GM21786 (cell line): ENCODE data around the gene WDR87.

Experiments
- ATAC-seq: cut with Tn5 transposase; IDR thresholded peaks from one replicate; pipeline ENCODE4 v1.9.1; 2021; ENCODE audit not compliant: unreplicated experiment

WDR87 gene

DNA sequence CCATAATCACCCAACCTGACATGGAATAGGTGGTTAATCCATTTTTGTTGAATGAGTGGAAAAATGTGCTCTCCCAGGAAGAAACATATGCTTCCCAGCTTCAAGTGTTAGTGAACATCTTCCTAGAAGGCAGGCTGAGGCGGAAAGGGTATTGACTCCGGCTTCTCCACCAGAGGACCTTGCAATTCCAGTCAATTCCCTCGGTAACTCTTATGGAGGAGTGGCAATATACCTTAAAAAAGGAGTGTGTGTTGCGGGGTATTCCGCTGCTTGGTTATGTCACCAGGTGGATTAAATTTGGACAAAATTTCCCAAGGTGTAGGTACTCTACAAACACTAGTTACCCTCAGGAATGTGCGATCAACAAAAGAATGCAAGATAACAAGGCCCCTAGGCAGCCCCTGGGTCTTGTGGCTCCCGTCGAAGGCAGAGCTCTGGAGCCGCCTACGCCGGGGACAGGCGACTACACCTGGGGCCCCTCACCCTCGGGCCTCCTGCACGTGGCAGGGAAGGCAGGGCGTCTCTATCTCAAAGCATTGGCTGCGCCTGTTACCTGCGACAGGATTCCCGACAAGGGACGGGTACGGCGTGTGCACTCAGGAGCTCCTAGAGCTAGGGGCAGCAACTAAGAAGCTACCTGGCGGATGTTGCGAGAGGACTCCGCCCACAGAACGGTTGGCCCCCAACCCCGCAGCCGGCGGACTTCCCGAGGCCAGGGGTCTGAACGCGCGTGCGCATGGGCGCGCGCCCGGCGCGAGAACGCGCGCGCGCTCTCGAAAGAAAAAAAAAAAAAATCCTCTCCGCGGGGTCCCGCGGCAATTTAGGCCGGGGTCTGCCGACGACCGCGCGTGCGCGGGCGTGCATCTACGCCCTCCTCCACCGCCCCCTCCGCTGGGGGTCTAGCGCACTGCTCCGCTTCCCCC, at the start of gene WDR87:
TSS of gene WDR87 (minus strand) at position 649 of the 923 bp plus-strand sequence. CDS start 8,355 bp downstream, outside the sequence.
- no peak for ATAC-seq

DNA sequence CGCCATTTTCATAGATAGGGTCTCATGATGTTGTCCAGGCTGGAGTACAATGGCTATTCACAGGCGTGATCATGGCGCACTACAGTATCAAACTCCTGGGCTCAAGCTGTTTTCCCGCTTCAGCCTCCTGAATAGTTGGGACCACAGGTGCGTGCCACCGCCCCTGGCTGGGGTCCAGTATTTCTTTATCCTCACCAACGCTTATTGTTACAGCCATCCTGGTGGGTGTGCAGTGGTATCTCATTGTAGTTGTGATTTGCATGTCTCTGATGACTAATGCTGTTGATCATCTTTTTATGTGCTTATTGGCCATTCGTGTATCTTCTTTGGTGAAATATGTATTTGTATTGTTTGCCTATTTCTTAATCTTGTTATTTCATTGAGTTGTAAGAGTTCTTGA, 49.6 kb upstream of the WDR87 start:
- ATAC-seq, result no peak

DNA sequence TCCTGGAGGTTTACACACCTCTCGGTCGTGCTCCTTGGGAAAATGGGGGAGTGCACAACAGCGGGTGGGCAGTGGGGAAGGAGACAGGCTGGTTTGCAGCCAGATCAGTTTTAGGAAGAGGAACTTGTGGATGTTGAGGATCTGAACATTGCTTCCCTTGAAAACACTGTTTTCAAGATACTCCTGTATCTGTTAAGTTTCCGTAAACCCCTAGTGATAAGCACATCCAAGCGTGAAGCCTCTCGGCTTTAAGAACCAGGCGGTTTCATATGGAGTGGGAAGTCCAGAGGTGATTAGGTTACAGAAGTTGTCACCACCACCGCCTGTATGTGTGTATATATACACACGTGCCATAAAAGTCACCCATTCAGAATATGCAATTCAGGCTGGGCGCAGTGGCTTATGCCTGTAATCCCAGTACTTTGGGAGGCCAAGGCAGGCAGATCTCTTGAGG, 48.1 kb upstream of the WDR87 start:
- no peak for ATAC-seq

DNA sequence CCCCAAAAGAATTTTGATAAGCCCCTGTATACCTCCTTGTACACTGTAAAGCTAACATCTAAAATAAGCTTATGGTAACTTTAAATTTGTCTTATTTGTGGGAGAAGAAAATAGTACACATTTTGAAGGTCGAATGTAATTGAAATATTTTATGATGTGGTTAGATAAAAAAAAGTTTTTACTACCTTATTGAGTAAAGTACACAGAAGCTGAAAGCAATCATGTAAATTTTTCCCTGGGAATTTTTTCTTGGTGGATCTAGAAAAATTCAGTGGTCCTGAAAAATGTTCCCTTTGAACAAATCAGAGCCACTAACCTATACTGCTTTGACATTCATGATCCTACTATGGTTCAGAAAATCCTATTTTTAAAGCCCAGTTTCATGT, 47.5 kb upstream of the WDR87 start:
- no peak for ATAC-seq

DNA sequence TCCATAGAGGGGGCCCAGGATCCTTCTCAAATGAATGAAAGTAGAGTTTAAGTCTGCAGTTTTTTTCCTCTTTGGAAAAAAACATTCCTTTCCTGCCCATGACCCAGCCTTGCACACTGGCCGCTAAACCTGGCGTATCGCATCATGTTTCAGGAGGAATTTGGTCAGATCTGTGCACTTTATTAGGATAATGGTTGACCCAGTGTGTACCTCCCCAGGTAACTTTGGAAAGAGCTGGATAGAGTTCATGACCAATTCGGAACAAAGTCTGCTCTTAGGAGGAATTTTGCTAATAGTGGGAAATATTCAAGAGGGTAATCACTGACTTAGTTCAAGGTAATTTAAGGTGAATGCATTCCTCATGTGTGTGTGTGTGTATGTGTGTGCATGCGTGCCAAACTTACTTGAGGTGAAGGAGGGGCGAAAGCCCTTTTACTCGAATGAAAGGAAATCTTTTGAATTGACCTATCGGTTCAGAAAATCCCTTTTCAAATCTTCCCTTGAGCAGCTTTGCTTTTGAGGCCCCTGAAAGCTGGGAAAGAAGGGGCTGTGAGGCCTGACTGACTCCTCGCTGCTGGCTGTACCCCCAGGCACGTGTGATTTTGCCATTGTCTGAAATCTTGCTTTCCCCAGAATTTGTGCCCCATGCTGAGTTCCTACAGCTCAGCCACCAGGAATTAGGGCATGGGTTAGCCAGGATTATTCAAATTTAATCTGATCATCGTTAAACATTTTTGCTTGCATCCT, 47.0 kb upstream of the WDR87 start:
- ATAC-seq, result no peak

DNA sequence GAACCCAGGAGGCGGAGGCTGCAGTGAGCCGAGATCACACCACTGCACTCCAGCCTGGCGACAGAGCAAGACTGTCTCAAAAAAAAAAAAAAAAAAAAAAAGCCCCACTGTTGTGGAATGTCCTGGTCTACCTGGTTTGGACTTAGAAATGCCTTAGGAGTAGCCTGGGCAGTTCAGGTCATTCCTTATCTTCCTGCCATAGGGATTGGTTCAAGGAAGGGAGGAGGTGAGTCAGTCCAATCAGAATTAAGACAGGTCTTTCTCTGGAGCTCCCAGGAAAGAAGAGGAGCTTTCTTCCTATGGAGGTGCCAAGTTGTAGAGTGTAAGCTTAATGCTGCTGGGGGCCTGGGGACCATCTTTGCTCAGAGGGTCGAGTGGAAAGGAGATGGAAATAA, 45.4 kb upstream of the WDR87 start:
- no peak for ATAC-seq

DNA sequence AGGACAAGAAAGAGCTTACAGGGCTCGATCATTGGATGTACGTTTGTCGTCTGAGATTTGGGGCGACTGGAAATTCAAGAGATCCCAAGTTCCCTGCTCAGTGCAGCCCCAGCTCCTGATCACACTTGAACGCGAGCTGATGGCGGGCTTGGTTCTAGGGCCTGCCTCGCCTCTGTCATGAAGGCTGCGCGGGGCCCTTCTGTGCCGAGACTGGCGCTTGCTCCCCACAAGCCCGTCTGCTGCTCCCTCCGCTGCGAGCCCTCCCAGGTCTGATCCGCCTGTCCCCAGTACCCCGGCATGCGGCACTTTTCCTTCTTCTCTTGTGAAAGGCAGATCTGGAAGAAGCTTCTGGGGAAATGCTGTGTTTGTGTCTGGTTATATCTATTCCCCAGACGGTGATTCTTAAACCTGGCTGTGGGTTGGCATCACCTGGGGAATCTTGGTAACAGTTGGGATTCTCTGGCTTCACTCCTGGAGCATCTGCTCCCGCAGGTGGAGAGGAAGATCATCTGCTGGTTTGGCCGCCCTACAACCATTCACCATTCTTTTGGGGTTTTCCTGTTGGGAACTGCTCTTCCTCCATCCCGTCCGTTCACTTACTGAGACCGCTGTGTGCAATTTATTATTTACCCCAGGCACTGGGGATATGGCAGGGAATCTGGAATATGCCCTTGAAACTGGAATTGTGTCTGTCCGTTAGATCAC, 44.2 kb upstream of the WDR87 start:
- ATAC-seq, result no peak

DNA sequence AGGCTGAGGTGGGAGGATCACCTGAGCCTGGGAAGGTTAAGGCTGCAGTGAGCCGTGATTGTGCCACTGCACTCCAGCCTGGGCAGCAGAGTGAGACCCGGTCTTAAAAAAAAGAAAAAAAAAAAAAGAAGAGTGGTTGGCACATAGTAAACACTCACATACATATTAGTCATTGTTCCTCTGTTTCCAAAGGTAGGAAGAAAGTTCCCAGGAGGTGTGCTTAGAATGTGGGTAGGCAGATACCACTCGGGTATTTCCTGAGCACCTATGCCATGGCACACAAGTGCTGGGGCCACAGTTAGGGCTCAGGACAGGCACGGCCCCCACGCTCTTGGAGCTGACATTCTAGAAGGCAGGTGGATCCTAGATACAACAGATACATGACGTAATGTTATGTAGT, 42.0 kb upstream of the WDR87 start:
- no peak for ATAC-seq

DNA sequence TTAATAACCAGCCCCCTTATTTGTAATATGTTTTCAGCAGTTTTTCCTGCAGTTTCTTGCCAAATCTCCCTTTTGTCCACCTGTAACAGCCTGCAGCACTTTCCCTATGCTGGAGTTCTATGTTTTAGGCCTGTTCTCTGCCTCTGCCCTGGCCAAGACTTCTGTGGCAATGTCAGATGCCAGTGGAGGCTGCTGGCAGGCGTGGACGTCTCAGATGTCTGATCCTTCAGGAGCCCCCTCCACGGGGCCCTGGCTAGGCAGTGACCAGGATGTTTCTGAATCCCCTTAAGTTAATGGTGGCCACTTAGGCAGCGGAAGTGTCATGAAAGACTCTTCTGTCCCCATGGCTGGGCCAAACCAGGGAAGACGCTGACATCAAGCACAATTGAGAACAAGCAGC, 41.4 kb upstream of the WDR87 start:
- no peak for ATAC-seq

DNA sequence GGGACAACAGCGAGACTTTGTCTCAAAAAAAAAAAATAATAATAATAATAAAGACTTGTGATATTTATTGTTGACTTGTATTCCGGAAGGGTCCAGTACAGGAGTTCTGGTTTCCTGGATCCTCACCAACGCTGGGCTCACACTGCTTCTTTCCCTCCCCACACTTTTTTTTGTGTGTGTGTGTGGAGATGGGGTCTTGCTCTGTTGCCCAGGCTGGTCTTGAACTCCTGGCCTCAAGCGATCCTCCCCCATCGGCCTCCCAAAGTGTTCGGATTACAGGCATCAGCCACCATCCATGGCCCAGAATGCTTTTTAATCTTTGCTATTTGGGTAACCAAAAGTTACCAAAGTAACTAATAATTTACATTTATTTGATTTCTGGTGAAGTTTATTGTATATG, 39.7 kb upstream of the WDR87 start:
- no peak for ATAC-seq

DNA sequence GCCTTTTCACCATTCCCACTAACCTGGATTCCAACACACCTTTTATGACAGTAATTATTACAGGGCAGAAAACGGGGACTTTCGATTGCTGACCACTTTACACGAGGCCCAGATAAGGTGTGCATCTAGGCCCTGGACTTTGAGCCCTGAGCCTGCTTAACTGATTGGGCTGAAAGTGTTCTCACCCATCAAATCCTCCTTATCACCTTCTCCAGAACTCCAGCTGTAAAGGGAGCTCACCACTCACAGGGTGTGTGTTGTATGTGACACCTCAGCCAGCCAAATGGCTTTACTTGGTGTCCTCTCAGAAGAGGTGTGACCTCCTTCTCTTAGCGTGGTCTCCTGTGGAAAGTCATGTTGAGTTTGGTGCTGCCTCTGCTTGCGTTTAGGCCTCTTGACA, 37.1 kb upstream of the WDR87 start:
- ATAC-seq, result no peak

DNA sequence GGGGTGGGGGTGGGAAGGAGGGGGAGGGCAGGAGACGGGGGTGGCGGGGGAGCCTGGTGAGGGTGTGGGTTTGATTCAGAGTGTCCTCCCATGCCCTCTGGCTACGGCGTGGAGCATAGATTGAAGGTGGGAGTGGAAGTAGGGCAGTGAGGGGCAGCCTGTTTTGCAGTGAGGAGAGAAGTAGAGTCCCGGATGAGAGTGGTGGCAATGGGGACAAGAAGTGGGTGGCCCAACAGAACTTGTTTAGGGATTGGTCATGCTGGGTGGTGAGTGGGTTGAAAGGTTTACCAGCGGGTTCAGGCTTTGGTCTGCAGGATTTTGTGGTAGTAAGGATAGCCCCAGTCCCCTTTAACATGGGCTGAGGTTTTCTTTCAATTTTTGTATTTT, 36.1 kb upstream of the WDR87 start:
- no peak for ATAC-seq

DNA sequence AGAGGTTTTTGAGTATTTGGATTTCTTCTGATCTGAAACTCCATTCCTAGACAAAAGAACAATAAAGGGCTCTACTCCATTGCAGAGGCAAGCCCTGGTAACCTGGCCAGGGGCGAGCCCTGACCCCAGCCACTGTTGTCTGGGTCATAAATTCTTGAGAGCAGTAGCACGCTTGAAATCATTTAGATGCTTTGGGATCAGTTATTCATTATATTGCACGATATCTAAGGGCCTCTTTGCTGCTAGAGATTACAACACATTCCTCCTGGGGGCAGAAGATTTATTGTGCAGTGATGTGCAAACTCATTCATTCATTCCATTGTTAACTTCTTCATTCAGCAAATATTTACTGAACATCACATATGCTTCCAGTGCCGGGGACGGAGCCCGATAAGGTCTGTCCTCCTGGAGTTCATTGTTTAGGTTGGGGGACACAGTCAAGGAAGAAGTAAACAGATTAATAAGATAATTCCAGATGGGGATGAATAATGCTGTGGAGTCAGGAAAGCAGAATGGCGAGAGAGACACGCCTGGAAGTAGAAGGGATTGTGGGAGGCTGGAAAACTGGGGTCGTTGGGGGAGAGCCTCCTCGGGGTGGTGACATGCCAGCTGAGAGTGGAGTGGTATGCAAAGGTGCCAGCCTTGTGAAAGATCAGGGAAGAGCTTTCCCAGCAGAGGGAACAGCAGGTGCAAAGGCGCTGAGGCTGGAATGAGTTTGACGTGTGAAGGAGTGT, 35.6 kb upstream of the WDR87 start:
- no peak for ATAC-seq

DNA sequence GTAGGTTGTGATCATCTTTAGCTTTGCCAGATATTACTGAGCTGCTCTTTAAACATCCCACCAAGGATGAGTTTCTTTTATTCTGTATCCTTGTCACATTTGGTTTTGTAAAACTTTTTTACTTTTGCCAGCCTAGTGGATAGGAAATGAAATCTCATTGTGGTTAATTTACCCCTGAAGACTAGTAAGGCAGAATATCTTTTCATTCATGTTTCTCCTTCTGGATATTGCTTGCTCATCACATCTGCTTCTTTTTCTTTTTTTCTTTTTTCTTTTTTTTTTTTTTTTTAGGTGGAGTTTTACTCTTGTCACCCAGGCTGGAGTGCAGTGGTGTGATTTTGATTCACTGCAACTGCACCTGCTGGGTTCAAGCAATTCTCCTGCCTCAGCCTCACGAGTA, 32.0 kb upstream of the WDR87 start:
- ATAC-seq, result no peak

DNA sequence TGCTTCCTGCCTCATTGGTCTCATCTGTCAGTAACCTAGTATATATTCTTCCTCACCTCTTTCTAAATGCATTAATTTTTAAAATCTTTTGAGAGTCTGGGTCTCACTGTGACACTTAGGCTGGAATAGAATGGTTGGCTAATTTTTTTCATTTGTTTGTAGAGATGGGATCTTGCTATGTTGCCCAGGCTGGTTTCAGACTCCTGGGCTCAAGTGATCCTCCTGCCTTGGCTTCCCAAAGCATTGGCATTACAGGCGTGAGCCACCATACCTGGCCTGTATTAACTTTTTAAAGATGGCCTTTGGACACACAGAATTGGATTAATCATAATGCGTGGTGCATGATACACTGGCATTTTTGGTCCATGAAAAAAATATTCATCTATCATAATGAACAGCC, 30.5 kb upstream of the WDR87 start:
- no peak for ATAC-seq

DNA sequence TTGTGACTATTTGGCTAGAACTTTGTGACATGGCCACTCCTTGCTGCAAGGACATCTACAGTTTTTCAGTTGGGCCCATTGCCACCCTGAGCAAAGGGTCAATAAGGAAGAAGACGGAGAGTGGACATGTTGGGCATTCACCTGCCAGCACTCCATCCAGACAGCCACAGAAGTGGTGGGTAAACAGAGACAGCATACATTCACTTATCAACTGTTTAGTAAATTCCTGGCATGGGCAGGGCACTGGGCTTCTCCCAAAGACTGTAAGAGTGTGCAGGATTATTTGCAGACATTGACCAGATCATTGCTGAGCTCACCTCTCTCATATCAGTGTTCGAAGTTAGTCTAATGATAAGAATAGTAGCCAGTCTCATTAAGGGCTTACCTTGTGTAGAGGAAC, 29.8 kb upstream of the WDR87 start:
- ATAC-seq, result no peak

DNA sequence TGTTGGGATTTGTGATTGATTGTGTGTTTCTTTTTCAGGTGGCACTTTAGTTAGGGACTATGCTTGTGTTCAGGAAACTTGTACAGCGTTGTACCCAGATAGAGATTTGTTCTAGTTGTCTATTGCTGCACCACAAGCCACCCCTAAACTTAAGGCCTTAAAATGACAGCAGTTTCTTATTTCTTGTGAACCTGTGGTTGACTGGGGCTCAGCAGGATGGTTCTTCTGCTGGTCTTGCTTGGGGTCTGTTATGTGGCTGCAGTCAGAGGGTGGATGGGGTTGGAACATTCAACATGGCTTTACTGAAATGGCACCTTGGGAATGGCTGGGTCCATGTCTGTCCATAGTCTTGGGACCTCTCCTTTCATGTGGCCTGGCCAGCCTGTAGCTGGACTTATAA, 28.9 kb upstream of the WDR87 start:
- ATAC-seq, result no peak

DNA sequence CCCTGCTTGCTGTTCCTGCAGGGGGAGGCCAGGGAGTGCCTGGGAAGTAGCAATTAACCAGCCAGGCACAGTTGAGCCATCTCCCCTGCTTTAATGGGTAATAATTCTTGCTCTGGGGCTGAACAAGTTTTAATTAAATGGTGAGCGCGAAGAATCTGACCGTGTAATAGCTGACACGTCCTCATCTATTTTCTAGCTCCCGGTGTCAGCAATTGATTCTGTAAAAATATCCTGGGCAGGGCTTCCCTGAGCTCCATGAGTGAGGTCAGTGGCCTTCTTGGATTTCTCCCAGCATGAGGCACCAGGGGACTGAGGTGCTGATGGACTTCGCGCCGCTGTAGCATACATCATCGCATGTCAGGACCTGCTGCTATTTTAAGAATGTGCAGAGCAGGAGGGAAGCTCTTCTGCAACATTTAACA, 27.6 kb upstream of the WDR87 start:
- ATAC-seq, result no peak

DNA sequence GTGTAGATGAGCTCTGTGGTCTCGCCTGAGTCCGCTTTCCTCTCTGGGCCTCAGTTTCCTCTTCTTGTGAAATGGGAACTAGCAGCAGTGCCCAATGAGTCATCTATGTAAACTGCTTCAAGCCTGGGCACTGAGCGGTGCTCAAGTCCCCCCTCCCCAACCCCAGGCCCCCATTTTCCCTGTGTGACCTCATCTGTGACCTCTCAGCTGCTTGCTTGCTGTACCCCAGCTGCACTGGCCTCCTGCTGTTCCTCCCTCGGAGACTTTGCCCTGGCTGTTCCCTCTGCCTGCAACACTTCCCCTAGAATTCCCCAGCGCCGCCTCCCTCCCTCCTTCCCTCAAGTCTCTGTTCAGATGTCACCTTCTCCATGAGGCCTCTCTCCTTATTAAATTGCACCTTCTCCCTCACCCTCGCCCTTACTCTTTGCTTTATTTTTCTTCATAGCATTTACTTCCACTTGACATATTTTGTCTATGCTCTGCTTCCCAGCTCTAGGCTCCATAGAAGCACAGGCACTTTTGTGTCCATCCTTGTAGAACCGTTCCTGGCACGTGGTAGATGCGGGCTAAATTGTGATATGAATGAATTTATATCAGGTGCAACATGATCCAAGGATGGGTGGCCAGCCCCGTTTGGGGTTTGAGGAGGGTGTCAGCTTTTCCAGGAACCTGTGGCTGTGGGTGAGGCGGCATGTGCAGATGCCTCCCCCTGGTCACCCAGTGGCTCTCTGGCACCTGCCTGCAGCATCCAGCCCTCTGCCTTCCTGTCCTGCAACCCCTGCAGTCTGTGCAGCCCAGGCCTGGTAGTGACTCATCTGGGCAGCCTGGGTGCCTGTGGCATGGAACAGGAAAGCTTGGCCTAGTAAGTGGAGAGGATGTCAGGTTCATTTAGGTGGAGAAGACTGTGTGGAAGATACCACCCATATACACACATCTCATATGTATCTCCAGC, 26.9 kb upstream of the WDR87 start:
- ATAC-seq, result no peak
